Measurements from ENCODE around the gene NBAS. TPM values are rescaled to one million over a fixed set of nuclear protein-coding genes. Genes with fewer than 3 reads are reported as not detected.
"Not testable (repeated sequence)": the region's sequence is repeated elsewhere in the genome, so short reads cannot be mapped to it uniquely, and the experiment has no call there.

Gene NBAS
- total RNA-seq, 1 donor from 2014 or later = 57.6 TPM

GRCh38 chr2:15540523-15540922, 20.6 kb downstream of the NBAS start:
- not testable (repeated sequence) for H2AFZ ChIP-seq (ENCODE audit: low read depth, low read length); H3K27ac Mint-ChIP-seq (ENCODE audit: unreplicated experiment)

GRCh38 chr2:15539999-15540398, 21.1 kb downstream of the NBAS start:
- no peaks in the 10 kb centered on the region for H3K9me3 ChIP-seq (ENCODE audit: insufficient read depth, low read depth, low read length)
- no peak for FAIRE-seq
- H3K36me3 Mint-ChIP-seq (ENCODE audit: low read depth, unreplicated experiment) = peaks cover 24% of the 10 kb centered on the region

More at GRCh38 chr2:15540523-15540922, 20.6 kb downstream of the NBAS start:
- H4K20me1 ChIP-seq (ENCODE audit: insufficient read depth, low read length); H3K9ac ChIP-seq (ENCODE audit: low read length); H3K9me3 ChIP-seq (ENCODE audit: insufficient read depth, low read depth, low read length); H3K4me1 ChIP-seq (ENCODE audit: insufficient read depth, low read length); H3K79me2 ChIP-seq (ENCODE audit: insufficient read depth, low read length); FAIRE-seq; H3K4me3 Mint-ChIP-seq (ENCODE audit: unreplicated experiment); H3K36me3 ChIP-seq (ENCODE audit: insufficient read depth, low read length); DNase-seq (ENCODE audit: low read depth); H3K27ac ChIP-seq (ENCODE audit: low read depth, low read length); H3K27me3 ChIP-seq (ENCODE audit: insufficient read depth, low read length); H3K4me3 ChIP-seq (ENCODE audit: insufficient read depth, low read depth, low read length); H3K4me1 Mint-ChIP-seq (ENCODE audit: low read depth, unreplicated experiment); H3K4me2 ChIP-seq (ENCODE audit: low read length); H3K9me3 Mint-ChIP-seq (ENCODE audit: unreplicated experiment); H3K27me3 Mint-ChIP-seq (ENCODE audit: low read depth, unreplicated experiment): not testable (repeated sequence)
- H3K36me3 Mint-ChIP-seq (ENCODE audit: low read depth, unreplicated experiment) = peaks cover 25% of the 10 kb centered on the region

DNA sequence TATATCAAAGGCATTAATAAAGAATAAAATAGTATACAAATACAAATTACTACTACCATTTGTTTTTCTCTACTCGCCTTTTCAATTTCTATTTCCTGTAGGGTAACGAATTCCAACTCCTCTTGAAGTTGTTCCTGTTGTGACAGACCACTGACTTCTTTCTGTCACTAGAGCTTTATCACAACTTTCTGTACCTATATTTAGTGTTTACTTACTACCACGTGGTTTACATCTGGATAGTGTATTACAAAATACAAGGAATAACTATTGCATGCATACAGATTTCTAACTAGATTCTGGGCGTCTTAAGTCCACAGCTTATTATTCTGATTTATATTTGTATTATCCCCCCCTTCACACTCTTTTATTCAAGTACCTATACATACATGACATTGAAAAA, 22.3 kb downstream of the NBAS start:
- Mint-ChIP-seq H3K27me3 (ENCODE audit: low read depth, unreplicated experiment) (no peaks in the 10 kb centered on the region), H3K9me3 (ENCODE audit: unreplicated experiment) (no peaks in the 10 kb centered on the region), H3K4me3 (ENCODE audit: unreplicated experiment) (no peak overlapping the region), H3K27ac (ENCODE audit: unreplicated experiment) (no peak overlapping the region), H3K36me3 (ENCODE audit: low read depth, unreplicated experiment) (peaks cover 21% of the 10 kb centered on the region), H3K4me1 (ENCODE audit: low read depth, unreplicated experiment) (peaks cover 7% of the 10 kb centered on the region)
- H2AFZ ChIP-seq (ENCODE audit: low read depth, low read length) = no peak overlapping the region
- no peaks in the 10 kb centered on the region for H4K20me1 ChIP-seq (ENCODE audit: insufficient read depth, low read length)
- H3K9me3 ChIP-seq (ENCODE audit: insufficient read depth, low read depth, low read length) = no peaks in the 10 kb centered on the region
- H3K27me3 ChIP-seq (ENCODE audit: insufficient read depth, low read length) = no peaks in the 10 kb centered on the region
- no peak overlapping the region for H3K27ac ChIP-seq (ENCODE audit: low read depth, low read length)
- DNase-seq (ENCODE audit: low read depth) = no peak
- no peak for TF ChIP-seq EZH2 (IDR thresholded peaks at IDR 0.05; ENCODE audit: insufficient read depth, low read length)
- TF ChIP-seq, protein P1, sequence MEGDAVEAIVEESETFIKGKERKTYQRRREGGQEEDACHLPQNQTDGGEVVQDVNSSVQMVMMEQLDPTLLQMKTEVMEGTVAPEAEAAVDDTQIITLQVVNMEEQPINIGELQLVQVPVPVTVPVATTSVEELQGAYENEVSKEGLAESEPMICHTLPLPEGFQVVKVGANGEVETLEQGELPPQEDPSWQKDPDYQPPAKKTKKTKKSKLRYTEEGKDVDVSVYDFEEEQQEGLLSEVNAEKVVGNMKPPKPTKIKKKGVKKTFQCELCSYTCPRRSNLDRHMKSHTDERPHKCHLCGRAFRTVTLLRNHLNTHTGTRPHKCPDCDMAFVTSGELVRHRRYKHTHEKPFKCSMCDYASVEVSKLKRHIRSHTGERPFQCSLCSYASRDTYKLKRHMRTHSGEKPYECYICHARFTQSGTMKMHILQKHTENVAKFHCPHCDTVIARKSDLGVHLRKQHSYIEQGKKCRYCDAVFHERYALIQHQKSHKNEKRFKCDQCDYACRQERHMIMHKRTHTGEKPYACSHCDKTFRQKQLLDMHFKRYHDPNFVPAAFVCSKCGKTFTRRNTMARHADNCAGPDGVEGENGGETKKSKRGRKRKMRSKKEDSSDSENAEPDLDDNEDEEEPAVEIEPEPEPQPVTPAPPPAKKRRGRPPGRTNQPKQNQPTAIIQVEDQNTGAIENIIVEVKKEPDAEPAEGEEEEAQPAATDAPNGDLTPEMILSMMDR (IDR thresholded peaks at IDR 0.05; ENCODE audit: insufficient read depth, low read depth, low read length) = no peak
- peaks cover 3% of the 10 kb centered on the region for H3K79me2 ChIP-seq (ENCODE audit: insufficient read depth, low read length)
- H3K4me3 ChIP-seq (ENCODE audit: insufficient read depth, low read depth, low read length) = no peak overlapping the region
- H3K4me2 ChIP-seq (ENCODE audit: low read length) = no peak overlapping the region
- peaks cover 6% of the 10 kb centered on the region for H3K36me3 ChIP-seq (ENCODE audit: insufficient read depth, low read length)
- H3K4me1 ChIP-seq (ENCODE audit: insufficient read depth, low read length) = no peaks in the 10 kb centered on the region
- no peak overlapping the region for H3K9ac ChIP-seq (ENCODE audit: low read length)
- FAIRE-seq = no peak

More at GRCh38 chr2:15539999-15540398, 21.1 kb downstream of the NBAS start:
- peaks cover 7% of the 10 kb centered on the region for H3K4me1 Mint-ChIP-seq (ENCODE audit: low read depth, unreplicated experiment)
- Histone ChIP-seq H4K20me1 (ENCODE audit: insufficient read depth, low read length) (no peaks in the 10 kb centered on the region), H3K9ac (ENCODE audit: low read length) (no peak overlapping the region), H3K27ac (ENCODE audit: low read depth, low read length) (no peak overlapping the region), H3K4me1 (ENCODE audit: insufficient read depth, low read length) (no peaks in the 10 kb centered on the region), H2AFZ (ENCODE audit: low read depth, low read length) (no peak overlapping the region), H3K27me3 (ENCODE audit: insufficient read depth, low read length) (no peaks in the 10 kb centered on the region), H3K4me2 (ENCODE audit: low read length) (no peak overlapping the region), H3K4me3 (ENCODE audit: insufficient read depth, low read depth, low read length) (no peak overlapping the region), H3K79me2 (ENCODE audit: insufficient read depth, low read length) (peaks cover 3% of the 10 kb centered on the region), H3K36me3 (ENCODE audit: insufficient read depth, low read length) (no peaks in the 10 kb centered on the region)
- no peak overlapping the region for H3K27ac Mint-ChIP-seq (ENCODE audit: unreplicated experiment)
- DNase-seq (ENCODE audit: low read depth) = no peak
- H3K9me3 Mint-ChIP-seq (ENCODE audit: unreplicated experiment) = no peaks in the 10 kb centered on the region
- H3K4me3 Mint-ChIP-seq (ENCODE audit: unreplicated experiment) = no peak overlapping the region
- no peaks in the 10 kb centered on the region for H3K27me3 Mint-ChIP-seq (ENCODE audit: low read depth, unreplicated experiment)
- TF ChIP-seq, protein P1 (IDR thresholded peaks at IDR 0.05; ENCODE audit: insufficient read depth, low read depth, low read length) = no peak
- TF ChIP-seq EZH2 (IDR thresholded peaks at IDR 0.05; ENCODE audit: insufficient read depth, low read length) = no peak

Data from astrocyte (in vitro differentiated cells and primary cell).